Progenitor cell of endocrine pancreas (in vitro differentiated cells): ENCODE data around the gene MAST4. TPM values are rescaled to one million over a fixed set of nuclear protein-coding genes. Genes with fewer than 3 reads are reported as not detected.

Experiments
- DNase-seq: peaks from one replicate; pipeline ENCODE4 v3.0.0; 2021; ENCODE audit warnings: low spot score; ENCODE audit not compliant: unreplicated experiment
- H3K27ac Mint-ChIP-seq: 2 replicates; pipeline ENCODE4 v1.8.0; 2021; ENCODE audit warnings: mild to moderate bottlenecking, moderate library complexity, mixed read lengths
- H3K27me3 Mint-ChIP-seq: 2 replicates; pipeline ENCODE4 v1.8.0; 2021; ENCODE audit warnings: mixed read lengths
- H3K36me3 Mint-ChIP-seq: 2 replicates; pipeline ENCODE4 v1.8.0; 2022; ENCODE audit warnings: mixed read lengths; ENCODE audit not compliant: insufficient read depth
- H3K4me1 Mint-ChIP-seq: 2 replicates; pipeline ENCODE4 v1.8.0; 2021; ENCODE audit warnings: low read depth, mixed read lengths
- H3K4me3 Mint-ChIP-seq: 2 replicates; pipeline ENCODE4 v1.8.0; 2021; ENCODE audit warnings: low read depth, mild to moderate bottlenecking, moderate library complexity, mixed read lengths
- H3K9me3 Mint-ChIP-seq: 2 replicates; pipeline ENCODE4 v1.8.0; 2021; ENCODE audit warnings: low read depth, mixed read lengths
- total RNA-seq: library from RNA; stranded (reverse); gene quantifications from 2 replicates; pipeline ENCODE4 v1.2.1, GENCODE V29; 2021
- TF ChIP-seq, protein P1 (sequence below): fragments of 200-600 bp; sonication (generic); IDR thresholded peaks from one replicate; pipeline ENCODE4 v1.5.0; 2021; ENCODE audit warnings: antibody characterized with exemption, mild to moderate bottlenecking; ENCODE audit not compliant: unreplicated experiment

MAST4 gene
- total RNA-seq, 1 donor from 2014 or later, result 45.3 TPM

DNA sequence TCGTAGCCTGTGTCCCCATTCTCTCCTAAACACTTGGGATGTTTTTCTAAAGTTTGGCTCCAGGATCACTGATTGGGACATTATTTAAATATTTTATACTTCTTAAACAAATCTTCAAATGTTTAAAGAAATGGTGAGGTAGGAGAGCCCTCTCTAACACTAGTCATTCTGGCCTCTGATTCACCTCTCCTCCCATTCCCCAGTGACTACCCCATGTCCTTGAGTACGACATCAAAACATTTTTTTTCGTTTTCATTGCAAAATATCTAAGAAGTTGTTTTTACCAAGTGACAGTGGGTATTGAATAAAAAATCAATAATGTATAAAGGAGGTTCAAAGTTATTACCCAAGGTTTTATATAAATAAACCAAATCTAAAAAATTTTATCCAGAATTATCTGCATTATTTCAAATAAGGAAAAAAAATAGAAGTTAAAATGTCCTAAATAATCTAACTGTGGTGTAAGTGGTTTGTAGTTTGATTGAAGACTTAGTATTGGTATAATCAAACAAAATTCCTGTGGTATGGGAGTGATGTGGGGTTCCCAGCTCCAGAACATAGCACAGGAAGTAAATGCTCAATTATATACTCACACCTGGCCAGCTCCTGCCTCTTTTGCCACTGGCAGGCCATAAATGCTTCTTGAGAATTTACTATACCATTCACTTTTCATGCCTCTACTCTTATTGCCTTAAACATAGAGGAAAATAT lies 51.1 kb downstream of the MAST4 start:
- TF ChIP-seq, protein P1, sequence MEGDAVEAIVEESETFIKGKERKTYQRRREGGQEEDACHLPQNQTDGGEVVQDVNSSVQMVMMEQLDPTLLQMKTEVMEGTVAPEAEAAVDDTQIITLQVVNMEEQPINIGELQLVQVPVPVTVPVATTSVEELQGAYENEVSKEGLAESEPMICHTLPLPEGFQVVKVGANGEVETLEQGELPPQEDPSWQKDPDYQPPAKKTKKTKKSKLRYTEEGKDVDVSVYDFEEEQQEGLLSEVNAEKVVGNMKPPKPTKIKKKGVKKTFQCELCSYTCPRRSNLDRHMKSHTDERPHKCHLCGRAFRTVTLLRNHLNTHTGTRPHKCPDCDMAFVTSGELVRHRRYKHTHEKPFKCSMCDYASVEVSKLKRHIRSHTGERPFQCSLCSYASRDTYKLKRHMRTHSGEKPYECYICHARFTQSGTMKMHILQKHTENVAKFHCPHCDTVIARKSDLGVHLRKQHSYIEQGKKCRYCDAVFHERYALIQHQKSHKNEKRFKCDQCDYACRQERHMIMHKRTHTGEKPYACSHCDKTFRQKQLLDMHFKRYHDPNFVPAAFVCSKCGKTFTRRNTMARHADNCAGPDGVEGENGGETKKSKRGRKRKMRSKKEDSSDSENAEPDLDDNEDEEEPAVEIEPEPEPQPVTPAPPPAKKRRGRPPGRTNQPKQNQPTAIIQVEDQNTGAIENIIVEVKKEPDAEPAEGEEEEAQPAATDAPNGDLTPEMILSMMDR, result no peak
- peaks cover 4% of the 10 kb centered on the region for H3K9me3 Mint-ChIP-seq
- H3K27ac Mint-ChIP-seq, result no peak overlapping the region
- H3K4me1 Mint-ChIP-seq, result peaks cover 16% of the 10 kb centered on the region
- H3K4me3 Mint-ChIP-seq, result no peak overlapping the region
- peaks cover 2% of the 10 kb centered on the region for H3K36me3 Mint-ChIP-seq
- no peak for DNase-seq
- no peaks in the 10 kb centered on the region for H3K27me3 Mint-ChIP-seq

DNA sequence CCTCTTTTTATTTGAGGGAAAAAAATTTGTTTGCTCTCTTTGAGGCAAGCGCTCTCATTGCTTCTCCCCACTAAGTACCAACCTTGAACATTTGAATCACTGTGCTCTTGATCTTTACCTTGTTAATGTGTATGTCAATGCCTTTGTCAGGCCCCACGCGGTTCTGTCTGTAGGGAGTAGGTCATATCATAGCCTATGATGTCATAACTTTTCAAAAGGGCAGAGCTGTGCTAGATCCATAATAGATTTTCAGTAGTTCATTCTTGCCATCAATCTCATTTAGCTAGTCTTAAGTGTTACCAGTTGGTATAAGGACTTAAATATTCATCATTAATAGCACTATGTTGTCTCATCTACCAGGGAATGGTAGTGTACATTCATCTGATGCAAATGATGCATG lies 56.6 kb downstream of the MAST4 start:
- Mint-ChIP-seq H3K4me1 (peaks cover 23% of the 10 kb centered on the region), H3K27ac (no peak overlapping the region), H3K4me3 (no peak overlapping the region), H3K9me3 (no peaks in the 10 kb centered on the region), H3K27me3 (no peaks in the 10 kb centered on the region), H3K36me3 (peaks cover 3% of the 10 kb centered on the region)
- DNase-seq, result no peak
- TF ChIP-seq, protein P1, result no peak

DNA sequence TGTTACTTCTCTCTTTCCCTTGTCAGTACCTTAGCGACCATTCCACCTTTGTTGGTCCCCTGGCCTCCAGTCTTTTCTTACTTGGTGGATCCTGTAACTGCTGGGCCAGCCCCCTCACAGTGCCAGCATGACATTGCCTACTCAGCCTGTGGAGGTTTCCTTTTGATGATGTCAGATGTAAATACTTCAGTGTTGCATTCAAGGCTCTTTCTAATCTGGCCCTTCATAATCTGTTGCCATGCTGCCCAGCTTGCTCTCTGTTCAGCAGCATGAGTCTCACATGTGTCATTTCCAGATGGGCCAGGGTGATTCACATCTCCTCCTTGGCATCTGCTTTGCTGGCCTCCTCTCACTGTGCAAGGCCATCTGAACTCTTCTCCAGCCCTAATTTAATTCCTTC lies 57.1 kb downstream of the MAST4 start:
- TF ChIP-seq, protein P1, result no peak
- no peaks in the 10 kb centered on the region for H3K9me3 Mint-ChIP-seq

DNA sequence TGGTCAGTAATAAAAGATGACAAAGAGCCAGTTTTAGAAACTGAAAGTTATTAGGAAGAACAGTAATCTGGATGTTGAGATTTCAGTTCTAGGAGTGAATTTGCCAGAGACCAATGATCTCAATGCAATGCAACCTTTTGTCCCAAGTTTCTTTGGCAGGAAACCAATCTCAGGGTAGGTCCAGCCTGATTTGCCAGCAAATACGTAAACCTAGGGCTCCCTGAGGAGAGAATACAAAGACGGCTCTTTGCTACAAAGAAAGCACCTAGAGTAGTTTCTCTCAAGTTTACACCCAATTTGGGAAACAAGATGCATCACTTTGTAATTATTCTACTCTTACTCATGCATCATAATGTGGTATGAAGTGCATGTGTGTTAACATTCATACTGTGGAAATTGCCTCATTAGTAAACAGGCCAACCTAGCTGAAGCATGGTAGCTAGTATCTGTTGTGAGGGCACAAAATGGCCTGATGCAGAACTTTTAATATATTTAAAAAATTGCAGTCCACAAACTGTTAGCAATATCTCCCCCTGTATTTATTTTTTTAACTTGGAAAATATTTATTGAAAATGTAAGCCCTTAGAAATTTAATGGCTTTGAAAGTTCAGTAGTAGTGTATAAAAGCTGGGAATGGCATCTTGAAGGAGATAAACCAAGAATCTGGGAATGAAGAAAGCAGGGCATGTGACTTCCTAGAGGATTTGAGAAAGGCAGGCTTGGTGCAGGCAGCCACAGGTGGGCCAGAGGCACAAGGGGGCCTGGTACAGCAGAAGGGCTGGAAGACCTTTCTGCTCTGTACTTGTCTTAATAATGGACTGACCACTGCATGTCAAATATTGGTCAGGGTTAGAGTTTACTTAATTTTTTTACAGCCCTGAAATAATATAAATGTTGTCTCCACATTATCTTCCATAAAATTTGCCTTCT lies 59.5 kb downstream of the MAST4 start:
- no peak overlapping the region for H3K27ac Mint-ChIP-seq
- DNase-seq, result no peak
- TF ChIP-seq, protein P1, result no peak
- H3K27me3 Mint-ChIP-seq, result no peaks in the 10 kb centered on the region
- H3K4me3 Mint-ChIP-seq, result no peak overlapping the region
- H3K36me3 Mint-ChIP-seq, result peaks cover 3% of the 10 kb centered on the region
- H3K9me3 Mint-ChIP-seq, result no peaks in the 10 kb centered on the region
- peaks cover 23% of the 10 kb centered on the region for H3K4me1 Mint-ChIP-seq

More for the DNA sequence above, 57.1 kb downstream of the MAST4 start:
- no peak overlapping the region for H3K27ac Mint-ChIP-seq
- H3K4me3 Mint-ChIP-seq, result no peak overlapping the region
- DNase-seq, result no peak
- H3K4me1 Mint-ChIP-seq, result peaks cover 23% of the 10 kb centered on the region
- peaks cover 3% of the 10 kb centered on the region for H3K36me3 Mint-ChIP-seq
- no peaks in the 10 kb centered on the region for H3K27me3 Mint-ChIP-seq

DNA sequence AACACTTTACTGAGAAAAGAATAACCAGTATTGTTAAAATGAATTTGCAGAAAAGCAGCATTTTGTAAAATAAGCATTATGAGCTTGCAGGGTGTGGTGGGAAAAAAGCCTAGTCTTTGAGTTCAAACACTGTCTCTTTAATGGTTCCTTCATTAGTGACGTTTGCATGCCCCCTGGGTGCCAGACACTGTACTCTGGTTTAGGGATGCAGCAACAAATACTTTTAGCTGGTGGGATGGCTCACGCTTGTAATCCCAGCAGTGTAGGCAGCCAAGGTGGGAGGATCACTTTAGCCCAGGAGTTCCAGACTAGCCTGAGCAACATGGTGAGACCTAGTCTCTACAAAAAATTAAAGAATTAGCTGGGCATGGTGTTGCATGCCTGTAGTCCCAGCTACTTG lies 62.3 kb downstream of the MAST4 start:
- H3K36me3 Mint-ChIP-seq, result peaks cover 3% of the 10 kb centered on the region
- DNase-seq, result no peak
- H3K27me3 Mint-ChIP-seq, result no peaks in the 10 kb centered on the region
- no peak overlapping the region for H3K4me3 Mint-ChIP-seq
- peaks cover 4% of the 10 kb centered on the region for H3K9me3 Mint-ChIP-seq
- TF ChIP-seq, protein P1, result no peak
- H3K27ac Mint-ChIP-seq, result no peak overlapping the region
- H3K4me1 Mint-ChIP-seq, result peaks cover 20% of the 10 kb centered on the region
